ENCODE results near the gene OLA1. TPM values are rescaled to one million over a fixed set of nuclear protein-coding genes. Genes with fewer than 3 reads are reported as not detected.

OLA1 gene
- total and polyA plus RNA-seq, 2 of the 4 experiments (the other 2 are of a cell fraction): 54.7 to 71.2 TPM

GRCh38 chr2:174172802-174173355 is 75.5 kb downstream of the OLA1 start:
- no peak overlapping the region for H4K8ac ChIP-seq (ENCODE audit: low read depth in 2 of 2, low read length in 2 of 2)
- no peak overlapping the region for H2BK120ac ChIP-seq (ENCODE audit: low read depth, low read length)
- in situ Hi-C loops (cut with MboI; ENCODE audit: low sequenced_read_pairs): no loop called here
- no peak overlapping the region for H3K23ac ChIP-seq (ENCODE audit: low read depth, low read length)
- H2BK5ac ChIP-seq (ENCODE audit: low read depth, low read length, poor library complexity, severe bottlenecking): no peak overlapping the region
- dilution Hi-C loops (cut with HindIII; ENCODE audit: low sequenced_read_pairs, unreplicated experiment): no loop called here
- no peak overlapping the region for H3K18ac ChIP-seq (ENCODE audit: low read depth, low read length)
- intact Hi-C loops (cut with micrococcal nuclease): no loop called here
- H3K36me3 ChIP-seq (ENCODE audit: control insufficient read depth, insufficient read depth, low read length): no peaks in the 10 kb centered on the region; the same call in 1 of the 2 replicates
- ChIA-PET CTCF (no interaction called here), POLR2A (ENCODE audit: unreplicated experiment) (no interaction called here)
- H4K5ac ChIP-seq (ENCODE audit: low read depth, low read length): no peak overlapping the region
- H3K14ac ChIP-seq (replicated peaks; ENCODE audit: low read depth, low read length): no peak overlapping the region
- H3K4ac ChIP-seq (ENCODE audit: low read depth, low read length): no peak overlapping the region
- no peak overlapping the region for H2AK5ac ChIP-seq (ENCODE audit: low read depth, low read length)
- no peaks in the 10 kb centered on the region for H3K4me1 ChIP-seq (ENCODE audit: control insufficient read depth, insufficient read depth, low read length)
- no peak overlapping the region for H3K4me2 ChIP-seq (ENCODE audit: low read depth, low read length)
- peaks cover 8% of the 10 kb centered on the region for H3K9me3 ChIP-seq (ENCODE audit: control insufficient read depth, insufficient read depth, low read length)
- BruUV-seq (replicated peaks): no TSS peak
- peaks cover 21 to 32% of the 10 kb centered on the region in 2 experiments for H3K79me1 ChIP-seq (ENCODE audit: low read depth in 1 of 2, low read length in 2 of 2)
- H4K20me1 ChIP-seq (ENCODE audit: insufficient read depth, low read length): no peaks in the 10 kb centered on the region; the same call in 1 of the 2 replicates
- H3K4me3 ChIP-seq (ENCODE audit: insufficient read depth, low read depth, low read length): no peak overlapping the region
- no peak for DNase-seq
- TF ChIP-seq, protein P1, sequence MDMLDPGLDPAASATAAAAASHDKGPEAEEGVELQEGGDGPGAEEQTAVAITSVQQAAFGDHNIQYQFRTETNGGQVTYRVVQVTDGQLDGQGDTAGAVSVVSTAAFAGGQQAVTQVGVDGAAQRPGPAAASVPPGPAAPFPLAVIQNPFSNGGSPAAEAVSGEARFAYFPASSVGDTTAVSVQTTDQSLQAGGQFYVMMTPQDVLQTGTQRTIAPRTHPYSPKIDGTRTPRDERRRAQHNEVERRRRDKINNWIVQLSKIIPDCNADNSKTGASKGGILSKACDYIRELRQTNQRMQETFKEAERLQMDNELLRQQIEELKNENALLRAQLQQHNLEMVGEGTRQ (IDR thresholded peaks at IDR 0.05; ENCODE audit: low read depth, low read length): no peak
- no peak for TF ChIP-seq RFX5 (IDR thresholded peaks at IDR 0.05; ENCODE audit: low read depth, low read length)
- TF ChIP-seq POLR2A (IDR thresholded peaks at IDR 0.05; ENCODE audit: low read depth, low read length): no peak
- no peak for TF ChIP-seq ELK1 (IDR thresholded peaks at IDR 0.05; ENCODE audit: borderline replicate concordance, low read depth, low read length)
- no peak for TF ChIP-seq MAZ (IDR thresholded peaks at IDR 0.05; ENCODE audit: borderline replicate concordance, low read depth, low read length)
- no peak for TF ChIP-seq MAFK (IDR thresholded peaks at IDR 0.05; ENCODE audit: low read depth, low read length)
- TF ChIP-seq, protein P2, sequence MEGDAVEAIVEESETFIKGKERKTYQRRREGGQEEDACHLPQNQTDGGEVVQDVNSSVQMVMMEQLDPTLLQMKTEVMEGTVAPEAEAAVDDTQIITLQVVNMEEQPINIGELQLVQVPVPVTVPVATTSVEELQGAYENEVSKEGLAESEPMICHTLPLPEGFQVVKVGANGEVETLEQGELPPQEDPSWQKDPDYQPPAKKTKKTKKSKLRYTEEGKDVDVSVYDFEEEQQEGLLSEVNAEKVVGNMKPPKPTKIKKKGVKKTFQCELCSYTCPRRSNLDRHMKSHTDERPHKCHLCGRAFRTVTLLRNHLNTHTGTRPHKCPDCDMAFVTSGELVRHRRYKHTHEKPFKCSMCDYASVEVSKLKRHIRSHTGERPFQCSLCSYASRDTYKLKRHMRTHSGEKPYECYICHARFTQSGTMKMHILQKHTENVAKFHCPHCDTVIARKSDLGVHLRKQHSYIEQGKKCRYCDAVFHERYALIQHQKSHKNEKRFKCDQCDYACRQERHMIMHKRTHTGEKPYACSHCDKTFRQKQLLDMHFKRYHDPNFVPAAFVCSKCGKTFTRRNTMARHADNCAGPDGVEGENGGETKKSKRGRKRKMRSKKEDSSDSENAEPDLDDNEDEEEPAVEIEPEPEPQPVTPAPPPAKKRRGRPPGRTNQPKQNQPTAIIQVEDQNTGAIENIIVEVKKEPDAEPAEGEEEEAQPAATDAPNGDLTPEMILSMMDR (conservative IDR thresholded peaks at IDR 0.05; ENCODE audit: low read depth, low read length): no peak
- no peak for TF ChIP-seq CEBPB (IDR thresholded peaks at IDR 0.05; ENCODE audit: low read depth, low read length)
- no peak for TF ChIP-seq RAD21 (IDR thresholded peaks at IDR 0.05; ENCODE audit: low read length)
- no peak for TF ChIP-seq FOS (IDR thresholded peaks at IDR 0.05; ENCODE audit: low read depth, low read length)
- TF ChIP-seq SMC3 (IDR thresholded peaks at IDR 0.05; ENCODE audit: low read depth, low read length): no peak
- TF ChIP-seq NFE2L2 (IDR thresholded peaks at IDR 0.05; ENCODE audit: low read depth, low read length): no peak
- no peak for TF ChIP-seq BHLHE40 (IDR thresholded peaks at IDR 0.05; ENCODE audit: low read depth, low read length)
- no peak for TF ChIP-seq RCOR1 (IDR thresholded peaks at IDR 0.05; ENCODE audit: insufficient replicate concordance, low read length)
- TF ChIP-seq MXI1 (IDR thresholded peaks at IDR 0.05; ENCODE audit: borderline replicate concordance, low read depth, low read length): no peak
- H3K9ac ChIP-seq (ENCODE audit: low read depth, low read length): no peak overlapping the region
- no peak overlapping the region for H2AFZ ChIP-seq (replicated peaks; ENCODE audit: low read length, poor library complexity)
- no CpG with 5 or more reads among the region's 5 CpGs for WGBS, 2 experiments (ENCODE audit: extremely low coverage in 2 of 2, insufficient read length in 1 of 2)
- no peaks in the 10 kb centered on the region for H3K9me1 ChIP-seq (ENCODE audit: insufficient read depth, low read length)
- ATAC-seq (ENCODE audit: low read depth): no peak
- H3K27ac ChIP-seq (ENCODE audit: insufficient read depth, low read length): no peak overlapping the region
- H2AK9ac ChIP-seq (replicated peaks; ENCODE audit: low read depth, low read length, poor library complexity): no peak overlapping the region
- H2BK20ac ChIP-seq (ENCODE audit: low read depth, low read length): no peak overlapping the region
- H4K91ac ChIP-seq (ENCODE audit: insufficient read depth, low read depth, low read length): no peak overlapping the region
- no peak overlapping the region for H2BK15ac ChIP-seq (ENCODE audit: low read depth, low read length)
- no peak overlapping the region for H3K56ac ChIP-seq (ENCODE audit: extremely low read depth, insufficient read depth, low read length)
- H3K27me3 ChIP-seq (ENCODE audit: control insufficient read depth, insufficient read depth, low read length): no peaks in the 10 kb centered on the region

All from IMR-90 (cell line).